Stimulated activated CD8-positive, alpha-beta memory T cell treated with anti-CD3 and anti-CD28 coated beads, Interleukin-15, amount 100 ng/mL, for 48 hours (primary cell): Measurements from ENCODE around the gene PSMC1.
"Not testable (repeated sequence)": the region's sequence is repeated elsewhere in the genome, so short reads cannot be mapped to it uniquely, and the experiment has no call there.

Experiments
- DNase-seq, 2 donors: peaks; one replicate each; pipeline ENCODE4 v3.0.0-alpha.2; 2020; ENCODE audit warnings: low read depth in 2 of 2

Gene PSMC1

DNA sequence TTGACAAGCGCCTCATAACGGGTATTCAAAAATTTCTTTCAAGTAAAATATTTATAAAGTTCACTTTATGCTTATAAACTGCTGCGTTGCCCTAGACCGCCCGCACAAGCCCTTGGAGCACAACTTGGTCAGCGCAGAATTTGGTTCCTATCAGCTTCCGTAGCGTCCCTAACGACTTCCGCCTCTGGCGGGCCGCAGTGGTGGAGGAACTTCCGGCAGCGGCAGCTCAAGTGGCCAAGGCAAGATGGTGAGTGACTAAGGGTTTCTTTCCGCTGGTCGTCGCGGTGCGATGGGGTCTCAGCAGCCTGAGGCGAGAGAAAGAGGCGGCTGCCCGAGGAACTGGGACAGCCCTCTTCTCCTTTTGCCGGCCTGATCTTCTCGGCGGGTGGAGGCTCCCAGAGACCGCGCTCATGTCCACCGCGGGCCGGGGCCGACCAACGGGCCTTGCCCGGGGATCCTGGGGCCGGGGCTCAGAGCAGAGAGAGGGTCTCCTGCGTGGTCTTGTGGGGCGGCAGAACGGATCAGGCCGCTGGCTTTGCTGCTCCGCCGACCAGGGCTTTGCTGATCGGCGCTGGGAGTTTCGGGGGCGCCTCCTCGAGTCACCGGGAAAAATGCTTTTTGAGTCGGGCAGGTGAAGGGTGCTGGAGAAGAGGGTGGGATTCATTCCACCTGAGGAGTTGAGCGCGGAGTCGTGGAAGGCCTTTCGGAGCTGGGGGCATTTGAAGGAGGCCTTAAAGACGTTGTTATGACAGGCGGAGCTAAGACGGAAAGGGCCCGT, at the start of gene PSMC1:
Gene PSMC1, plus strand, starts transcription at position 200 of the 778 bp plus-strand sequence. Its CDS starts 45 bp downstream, at position 245.
- DNase-seq, result peak; percentile 83 to 87

DNA sequence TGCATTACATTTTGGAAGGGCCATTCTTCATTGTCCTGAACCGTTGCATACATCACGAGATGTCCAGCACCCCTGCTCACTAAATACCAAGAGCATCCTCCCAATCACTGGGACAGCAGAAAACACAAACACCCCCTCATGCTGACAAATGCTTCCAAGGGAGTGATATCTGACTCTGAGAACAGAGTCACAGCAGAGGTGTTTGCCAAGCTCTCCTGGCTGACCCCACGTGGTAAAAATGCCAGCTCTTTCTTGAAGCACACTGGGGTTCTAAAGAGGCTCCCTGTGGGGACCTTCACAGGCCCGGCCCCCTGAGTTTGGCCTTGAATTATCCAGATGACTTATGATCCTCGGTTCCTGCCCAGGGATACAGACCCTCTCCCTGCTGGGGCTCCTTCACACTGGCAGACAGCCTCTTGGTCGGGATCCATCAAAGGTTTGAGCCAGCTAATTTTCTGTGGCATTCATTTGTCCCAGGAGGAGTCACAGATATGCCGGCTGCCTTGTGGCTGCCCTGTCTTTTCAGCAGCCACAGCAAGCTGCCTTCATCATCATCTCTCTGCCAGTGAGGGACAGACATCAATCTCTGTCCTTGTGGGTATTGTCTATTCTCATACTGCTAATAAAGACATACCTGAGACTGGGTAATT, 43.1 kb upstream of the PSMC1 start:
- no peak for DNase-seq

DNA sequence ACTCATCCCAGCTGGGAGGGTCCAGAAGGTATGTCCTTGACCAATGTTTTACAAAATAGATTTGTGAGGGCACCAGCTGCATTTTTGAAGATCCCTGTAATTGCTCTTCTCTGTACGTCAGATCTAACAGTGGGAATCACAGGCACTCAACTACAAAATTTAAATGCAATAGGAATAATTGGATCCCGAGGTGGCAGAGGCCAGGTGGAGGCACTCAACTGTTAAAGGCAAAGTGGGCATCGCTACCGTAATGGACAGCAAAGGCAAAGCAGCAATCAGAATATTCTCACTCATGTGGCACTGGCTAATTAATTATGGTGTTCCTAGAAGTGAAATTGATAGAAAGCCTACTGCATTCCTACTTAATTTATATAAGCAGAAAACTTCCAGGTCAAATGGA, 27.9 kb upstream of the PSMC1 start:
- DNase-seq, result no peak

DNA sequence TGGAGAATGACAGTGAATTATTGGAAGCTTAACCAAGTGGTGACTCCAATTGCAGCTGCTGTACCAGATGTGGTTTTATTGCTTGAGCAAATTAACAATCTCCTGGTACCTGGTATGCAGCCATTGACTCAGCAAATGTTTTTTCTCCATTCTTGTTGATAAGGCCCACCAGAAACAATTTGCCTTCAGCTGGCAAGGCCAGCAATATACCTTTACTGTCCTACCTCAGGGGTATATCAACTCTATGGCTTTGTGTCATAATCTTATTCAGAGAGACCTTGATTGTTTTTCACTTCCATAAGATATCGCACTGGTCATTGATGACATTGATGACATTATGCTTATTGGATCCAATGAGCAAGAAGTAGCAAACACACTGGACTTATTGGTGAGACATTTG, 26.4 kb upstream of the PSMC1 start:
- DNase-seq, result not testable (repeated sequence)

DNA sequence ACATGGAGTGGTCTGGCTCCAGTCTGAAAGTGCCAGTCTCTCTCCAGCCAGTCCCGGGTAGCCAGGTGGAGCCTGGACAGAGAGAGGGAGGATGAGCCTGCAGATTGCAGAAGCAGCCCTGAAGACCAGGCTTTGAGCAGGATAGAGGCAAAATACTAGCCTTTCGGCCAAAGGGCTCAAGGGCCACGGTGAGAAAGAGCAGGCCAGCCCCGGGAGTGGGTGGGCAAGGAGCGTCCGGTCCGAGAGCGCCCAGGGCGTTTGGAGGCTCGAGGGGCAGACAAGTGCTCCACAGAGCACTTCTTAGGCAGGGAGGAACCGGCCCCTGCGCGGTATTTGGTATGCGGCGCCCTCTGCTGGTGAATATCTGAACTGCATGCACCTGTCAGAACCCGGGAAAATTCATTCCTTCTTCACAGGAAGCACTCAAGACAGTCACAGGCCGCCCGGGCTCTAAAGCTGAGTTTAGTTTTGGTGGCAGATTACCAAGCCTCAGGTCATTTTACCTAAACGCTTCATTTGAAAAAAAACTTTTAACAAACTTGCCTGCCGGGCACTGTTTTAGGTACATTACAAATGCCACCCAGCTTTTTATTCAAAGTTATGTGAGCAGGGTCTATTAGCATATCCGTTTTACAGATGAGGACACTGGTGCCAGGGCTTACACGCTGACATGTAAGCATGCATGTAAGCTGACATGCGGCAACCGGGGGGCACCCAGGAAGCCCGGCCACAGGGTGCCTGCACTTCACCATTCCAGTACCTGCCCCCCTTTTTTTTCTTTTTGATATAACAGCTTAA, 21.0 kb upstream of the PSMC1 start:
- DNase-seq, result peak; percentile 45 to 48

DNA sequence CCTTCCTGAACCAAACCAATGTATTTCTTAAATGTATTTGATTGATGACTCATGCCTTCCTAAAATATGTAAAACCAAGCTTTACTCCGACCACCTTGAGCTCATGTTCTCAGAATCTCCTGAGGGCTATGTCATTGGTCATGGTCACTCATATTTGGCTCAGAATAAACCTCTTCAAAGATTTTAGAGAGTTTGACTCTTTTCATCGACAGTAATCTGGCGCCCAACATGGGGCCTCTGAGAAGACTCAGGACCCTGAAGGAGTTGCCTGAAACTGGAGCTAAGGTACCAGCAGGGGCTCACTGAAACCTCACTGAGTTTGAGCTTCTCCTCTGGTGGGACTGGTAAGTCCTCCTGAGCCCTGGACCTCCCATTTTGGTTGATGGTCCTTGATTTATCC, 17.2 kb upstream of the PSMC1 start:
- no peak for DNase-seq

DNA sequence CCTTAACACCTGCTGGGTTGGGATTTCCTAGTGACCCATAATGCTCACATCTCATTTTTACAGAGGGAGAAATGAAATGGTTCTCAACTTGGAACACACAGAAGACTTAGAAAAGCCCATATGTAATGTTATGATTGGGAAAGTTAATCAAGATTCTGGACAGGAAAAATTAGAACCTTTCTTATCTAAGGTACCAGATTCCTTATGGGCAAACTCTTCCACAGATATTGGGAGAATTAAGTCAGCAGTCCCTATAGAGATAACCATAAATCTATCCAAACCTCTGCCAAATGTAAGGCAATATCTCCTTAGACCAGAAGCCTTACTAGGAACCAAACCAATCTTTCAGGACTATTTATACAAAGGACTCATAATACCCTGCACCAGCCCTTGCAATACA, 13.9 kb upstream of the PSMC1 start:
- DNase-seq, result no peak

DNA sequence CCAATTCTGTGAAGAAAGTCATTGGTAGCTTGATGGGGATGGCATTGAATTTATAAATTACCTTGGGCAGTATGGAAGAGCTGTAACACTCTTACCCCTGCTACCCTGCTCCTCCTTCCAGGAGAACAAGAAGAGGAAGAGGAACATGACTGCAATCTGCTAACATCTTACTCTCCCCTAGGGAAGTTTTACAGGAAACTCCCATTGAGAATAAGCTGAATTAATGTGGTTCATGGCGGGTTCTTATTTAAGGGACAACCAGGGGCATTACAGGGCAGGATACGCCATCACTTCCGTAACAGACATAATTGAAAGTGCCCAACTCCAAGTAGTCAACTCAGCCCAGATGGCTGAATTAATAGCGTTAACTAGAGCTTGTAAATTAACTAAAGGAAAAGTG, 9.4 kb upstream of the PSMC1 start:
- no peak for DNase-seq

DNA sequence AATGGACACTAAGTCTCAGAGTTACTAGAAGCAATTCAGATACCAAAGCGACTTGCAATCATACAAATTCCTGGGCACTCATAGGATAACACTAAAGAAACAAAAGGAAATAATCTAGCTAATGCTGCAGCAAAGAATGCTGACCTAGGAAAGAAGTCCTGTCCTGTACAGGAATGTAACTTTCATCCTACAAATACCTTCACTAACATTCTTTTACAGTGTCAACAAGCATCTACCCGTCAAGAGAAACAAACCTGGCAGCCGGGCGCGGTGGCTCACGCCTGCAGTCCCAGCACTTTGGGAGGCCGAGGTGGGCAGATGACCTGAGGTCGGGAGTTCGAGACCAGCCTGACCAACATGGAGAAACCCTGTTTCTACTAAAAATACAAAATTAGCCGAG, 8.9 kb upstream of the PSMC1 start:
- not testable (repeated sequence) for DNase-seq

DNA sequence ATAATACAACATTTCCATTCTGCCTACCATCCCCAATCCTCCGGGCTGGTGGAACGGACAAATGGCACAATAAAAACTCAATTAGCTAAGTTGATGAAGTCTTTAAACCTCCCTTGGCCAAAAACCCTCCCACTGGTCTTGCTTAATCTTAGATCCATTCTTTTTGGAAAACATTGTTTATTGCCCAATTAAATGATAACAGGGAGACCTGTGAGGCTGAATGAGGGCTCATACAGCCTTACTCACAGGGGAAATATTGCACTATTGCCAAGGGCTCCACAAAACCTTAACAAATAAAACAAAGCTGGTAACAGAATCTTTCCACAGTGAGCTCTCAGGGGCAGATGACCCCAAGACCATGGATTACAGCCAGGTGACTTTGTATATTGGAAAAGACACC, 7.8 kb upstream of the PSMC1 start:
- no peak for DNase-seq

DNA sequence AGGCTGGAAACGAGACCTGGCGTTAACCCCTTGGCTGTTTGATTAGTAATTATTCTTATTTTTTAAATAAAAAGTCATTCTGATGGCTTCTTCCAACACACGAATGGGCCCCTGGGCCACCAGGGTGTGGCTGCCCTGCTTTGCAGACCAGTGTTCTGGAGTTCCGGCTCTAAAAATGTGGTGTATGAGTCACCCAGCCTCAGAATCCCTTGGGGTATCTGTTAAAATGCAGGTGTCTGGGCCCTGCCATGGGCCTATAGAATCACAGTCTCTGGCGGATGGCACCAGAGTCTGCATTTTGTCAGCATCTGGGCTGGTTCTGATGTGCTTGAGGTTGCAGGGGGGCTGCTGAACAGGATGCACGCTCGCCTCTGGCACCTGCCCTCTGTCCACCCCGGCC, 2.5 kb upstream of the PSMC1 start:
- DNase-seq, result no peak

DNA sequence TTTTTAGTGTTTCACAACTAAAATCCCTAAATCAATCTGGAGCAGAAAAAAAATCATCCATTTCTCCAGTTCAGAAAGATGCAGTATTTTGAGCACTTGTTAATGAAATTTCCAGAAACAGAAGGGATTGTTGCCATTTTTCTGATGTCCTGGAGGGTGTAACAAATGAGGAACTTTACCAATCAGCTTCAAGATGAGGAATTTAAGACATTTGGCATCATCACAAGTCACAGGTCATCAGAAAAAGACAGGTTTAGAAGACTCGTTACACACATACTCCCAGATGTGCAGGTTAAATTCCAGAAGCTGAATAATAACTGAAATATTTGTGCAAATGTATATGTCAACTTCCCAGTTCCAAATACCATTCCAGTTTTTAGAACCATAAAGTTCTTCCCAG, 482 bp upstream of the PSMC1 start:
- no peak for DNase-seq

DNA sequence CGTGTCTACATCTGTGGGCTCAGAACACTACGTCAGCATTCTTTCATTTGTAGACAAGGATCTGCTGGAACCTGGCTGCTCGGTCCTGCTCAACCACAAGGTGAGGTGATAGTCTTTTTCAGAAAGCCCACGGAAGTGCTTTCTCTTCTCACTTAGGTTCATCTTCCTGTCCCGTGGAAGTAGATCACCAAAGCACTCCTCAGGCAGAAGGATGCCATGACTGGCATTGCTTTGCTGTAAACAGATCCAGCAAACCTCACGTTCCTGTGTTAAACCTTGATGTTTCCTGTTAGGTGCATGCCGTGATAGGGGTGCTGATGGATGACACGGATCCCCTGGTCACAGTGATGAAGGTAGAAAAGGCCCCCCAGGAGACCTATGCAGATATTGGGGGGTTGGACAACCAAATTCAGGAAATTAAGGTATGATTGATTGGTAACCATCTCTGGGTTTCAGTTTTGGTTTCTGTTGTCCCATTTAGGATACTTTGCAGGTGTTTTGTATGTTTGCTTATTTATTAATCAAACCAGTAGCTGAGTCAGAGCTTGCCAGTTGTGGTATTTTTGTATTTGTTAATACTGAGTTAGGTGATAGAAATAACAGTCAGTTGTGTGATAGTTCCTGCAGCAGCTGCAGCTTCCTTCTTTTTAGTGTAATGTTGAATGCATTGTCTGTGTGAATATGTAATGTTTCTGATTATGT, 7.5 kb downstream of the PSMC1 start:
- no peak for DNase-seq

DNA sequence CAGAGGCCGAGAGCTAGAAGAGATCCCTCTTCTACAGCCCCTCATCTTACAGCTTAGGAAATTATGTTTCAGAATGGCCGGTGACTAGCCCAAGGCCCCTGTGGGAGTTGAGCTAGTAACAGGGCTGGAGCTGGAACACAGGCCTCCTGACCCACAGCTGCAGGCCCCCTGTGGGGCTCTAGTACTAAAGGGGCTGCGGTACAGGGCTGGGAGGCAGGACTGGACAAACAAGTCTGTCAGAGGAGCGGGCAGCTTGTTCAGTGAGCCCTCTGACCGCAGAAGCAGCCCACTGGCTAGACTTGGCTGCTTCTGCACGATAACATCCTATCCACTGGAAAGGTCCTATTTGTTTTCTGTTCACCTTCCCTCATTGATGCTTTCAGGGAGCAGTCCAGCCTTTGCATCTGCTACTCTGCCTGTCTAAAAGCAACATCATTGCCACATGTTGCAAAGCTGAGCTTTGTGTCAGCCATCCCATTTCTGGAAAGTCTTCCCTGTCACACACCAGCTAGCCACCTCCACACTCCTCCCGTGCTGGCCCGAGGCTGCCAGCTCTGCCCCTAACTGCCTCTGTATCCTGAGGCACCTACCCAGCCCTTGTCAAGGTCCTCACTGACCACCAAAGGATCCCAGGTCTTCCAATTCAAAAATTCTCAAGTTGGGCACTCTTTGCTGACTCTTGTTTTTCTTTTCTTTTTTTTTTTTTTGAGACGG, 10.2 kb downstream of the PSMC1 start:
- no peak for DNase-seq

DNA sequence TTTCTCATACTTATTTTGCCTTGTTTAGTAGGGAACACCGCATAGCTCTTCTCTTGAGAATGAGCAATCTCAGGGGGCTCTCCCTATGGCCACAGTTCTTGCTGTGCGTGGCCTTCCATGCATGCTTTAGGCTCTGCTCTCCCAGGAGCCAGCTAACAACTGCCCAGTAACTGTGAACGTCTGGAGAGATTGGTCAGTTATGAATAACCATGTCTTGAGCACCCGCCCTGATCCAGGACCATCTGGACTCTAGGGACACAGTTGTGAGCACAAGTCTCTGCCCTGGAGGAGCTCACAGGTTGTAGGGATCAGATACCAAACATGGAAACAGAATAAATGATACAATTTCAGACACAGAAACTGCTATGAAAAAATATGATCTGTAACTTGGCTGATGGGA, 12.1 kb downstream of the PSMC1 start:
- DNase-seq, result no peak

DNA sequence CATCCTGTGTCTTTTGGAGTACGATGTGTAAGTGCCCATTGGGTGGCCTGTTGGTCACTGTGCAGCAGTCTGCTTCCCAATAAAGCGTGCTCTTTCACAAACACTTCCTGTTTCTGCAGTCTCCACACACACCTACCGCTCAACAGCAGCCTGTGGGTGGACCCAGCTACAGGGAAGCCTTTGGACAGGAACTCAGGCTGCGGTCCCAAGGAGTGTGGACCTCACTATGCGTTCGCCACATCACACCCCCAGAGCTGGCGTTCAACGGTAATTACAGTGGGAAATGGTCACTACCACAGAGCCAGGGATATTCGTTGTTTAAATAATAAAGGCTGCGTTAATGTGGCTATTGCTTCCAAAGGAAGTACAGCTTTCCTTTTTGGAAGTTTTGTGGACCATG, 16.2 kb downstream of the PSMC1 start:
- DNase-seq, result no peak

DNA sequence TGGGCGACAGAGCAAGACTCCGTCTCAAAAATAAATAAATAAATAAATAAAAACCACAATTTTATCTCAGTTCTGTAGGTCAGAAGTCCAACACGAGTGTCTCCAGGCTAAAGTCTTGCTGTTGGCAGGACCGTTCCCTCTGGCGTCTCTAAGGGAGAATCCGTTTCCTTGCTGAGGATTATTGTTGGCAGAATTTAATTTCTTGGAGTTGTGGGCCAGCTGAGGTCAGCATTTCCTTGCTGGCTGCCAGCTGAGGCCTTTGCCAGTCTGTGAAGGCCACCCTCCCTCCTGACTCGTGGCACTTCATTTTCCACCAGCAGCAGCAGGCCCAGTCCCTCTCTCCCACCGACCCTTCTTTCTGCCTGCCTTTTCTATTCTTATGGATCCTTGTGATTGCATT, 17.2 kb downstream of the PSMC1 start:
- no peak for DNase-seq

DNA sequence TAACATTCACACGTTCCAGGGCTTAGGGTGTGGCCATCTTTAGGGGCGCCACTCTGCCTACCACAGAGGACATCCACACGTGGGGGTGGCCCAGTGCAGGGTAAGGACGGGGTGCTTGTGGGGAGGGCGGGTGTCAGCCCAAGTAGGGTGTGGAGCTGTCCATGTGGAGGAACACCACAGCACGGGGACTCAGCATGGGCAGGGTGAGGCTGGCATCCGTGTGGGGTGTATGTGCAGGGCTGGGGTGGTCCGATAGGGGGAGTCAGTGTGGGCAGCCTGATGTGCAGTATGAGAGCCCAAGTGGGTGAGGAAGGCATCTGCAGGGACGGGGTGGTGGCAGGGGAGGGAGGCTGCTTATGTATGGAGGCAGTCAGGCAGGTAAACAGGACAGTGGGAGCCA, 17.7 kb downstream of the PSMC1 start:
- DNase-seq, result no peak

DNA sequence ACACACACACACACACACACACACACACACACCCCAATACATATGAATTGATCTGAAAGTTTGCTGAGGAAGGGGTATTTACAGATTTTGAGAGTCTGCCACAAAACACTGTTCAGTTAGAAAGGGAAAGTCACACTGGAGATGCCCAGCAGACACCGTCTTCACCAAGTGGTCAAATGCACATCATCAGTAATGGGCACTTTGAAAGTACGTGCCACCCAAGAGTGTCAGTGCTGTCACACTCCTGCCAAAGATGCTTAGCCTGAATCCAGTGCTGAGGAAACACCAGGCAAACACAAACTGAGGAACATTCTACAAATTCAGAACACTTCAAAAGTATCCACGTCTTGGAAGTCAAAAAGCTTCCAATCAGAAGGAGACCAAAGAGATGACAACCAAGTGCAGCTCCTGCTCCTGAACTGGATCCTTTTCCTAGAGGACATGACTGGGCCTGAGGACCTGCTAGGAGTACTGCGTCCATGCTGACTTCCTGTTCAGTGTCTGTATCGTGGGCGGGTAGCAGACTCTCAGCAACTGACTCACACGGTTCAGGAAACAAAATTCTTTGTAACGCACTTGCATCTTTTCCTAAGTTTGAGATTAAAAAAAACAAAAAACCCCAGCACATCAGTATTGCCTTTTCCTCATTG, 18.6 kb downstream of the PSMC1 start:
- DNase-seq, result no peak

DNA sequence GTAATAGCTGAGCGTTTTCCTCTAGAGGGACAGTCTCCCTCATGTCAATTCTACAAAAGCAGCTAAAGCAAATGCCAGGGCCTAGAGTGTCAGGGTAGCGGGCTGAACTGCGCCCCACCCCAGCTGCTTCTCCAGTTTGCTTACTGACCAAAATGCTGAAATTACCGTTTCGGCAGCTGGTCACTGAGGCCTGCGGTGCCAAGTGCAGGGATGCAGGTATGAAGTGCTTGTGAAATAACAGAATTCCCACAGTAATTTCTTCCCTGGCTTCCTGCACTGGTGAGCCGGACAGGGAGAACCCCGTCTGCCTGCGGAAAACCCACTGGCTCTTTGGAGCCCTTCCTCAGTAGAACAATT, 19.1 kb downstream of the PSMC1 start:
- no peak for DNase-seq

DNA sequence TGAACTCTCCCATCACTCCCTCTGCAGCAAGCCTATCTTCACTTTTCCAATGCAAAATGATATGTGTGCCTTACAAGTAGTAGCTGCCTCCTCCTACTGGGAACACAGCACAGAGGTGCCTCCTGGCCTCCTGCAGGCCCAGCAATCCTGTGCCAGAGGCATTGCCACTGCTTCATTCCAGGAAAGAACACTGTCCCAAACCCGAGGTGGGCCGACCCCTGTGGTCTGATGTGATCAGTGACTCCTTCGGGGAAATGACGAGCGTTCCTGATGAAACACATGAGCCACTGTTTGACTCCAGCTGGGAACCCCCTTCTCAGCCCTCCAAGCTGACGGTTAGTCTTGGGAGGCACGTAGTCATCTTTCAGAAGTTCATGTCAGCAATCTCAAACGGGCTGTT, 19.5 kb downstream of the PSMC1 start:
- no peak for DNase-seq
